ENCODE measurements around the gene ACOX2. TPM values are rescaled to one million over a fixed set of nuclear protein-coding genes. Genes with fewer than 3 reads are reported as not detected.

The ACOX2 gene
- total RNA-seq, 1 experiment from 2014 or later, result 3.2 TPM

DNA sequence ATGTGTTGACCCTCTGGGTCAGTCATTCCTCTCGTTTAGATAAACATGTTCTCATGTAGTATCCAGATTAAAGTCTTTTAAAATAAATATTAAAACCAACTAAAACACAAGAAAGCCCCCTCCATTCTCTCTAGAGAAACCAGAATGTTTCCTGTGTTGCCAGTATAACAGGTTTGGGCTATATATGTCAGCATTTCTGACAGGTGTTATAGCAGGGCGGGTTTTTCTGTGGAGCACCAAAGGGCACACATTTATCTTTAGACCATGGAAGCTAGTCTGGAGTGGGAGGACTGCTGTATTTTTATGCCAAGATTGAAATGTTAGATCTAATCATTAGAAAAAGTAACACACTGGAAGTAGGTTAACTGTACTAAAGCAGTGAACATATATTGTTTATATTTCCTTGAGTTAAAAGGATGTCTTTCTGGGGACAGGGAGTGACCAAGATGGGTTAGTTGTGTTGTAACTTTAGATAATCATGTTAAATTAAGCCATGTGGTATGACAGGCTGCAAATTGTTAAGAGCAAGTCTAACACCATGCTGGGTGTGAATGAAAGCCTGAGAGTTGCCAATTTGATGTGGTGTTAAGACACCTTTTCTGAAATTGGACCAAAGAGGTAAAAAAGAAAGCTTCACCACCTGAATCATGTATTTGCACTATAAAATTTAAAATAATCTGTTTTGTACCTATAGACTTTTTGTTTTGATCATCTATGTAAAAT, 29.5 kb downstream of the ACOX2 start:
- TF ChIP-seq SIN3A (IDR thresholded peaks at IDR 0.05; ENCODE audit: borderline replicate concordance, insufficient read depth, low read depth, low read length) (no peak), TCF7L2 (IDR thresholded peaks at IDR 0.05; ENCODE audit: low read depth, low read length) (no peak)
- Histone ChIP-seq H3K4me1 (ENCODE audit: control insufficient read depth, insufficient read depth, low read length) (no peaks in the 10 kb centered on the region), H3K9me3 (ENCODE audit: control insufficient read depth, insufficient read depth, low read depth, low read length) (no peaks in the 10 kb centered on the region), H3K27me3 (ENCODE audit: control insufficient read depth, insufficient read depth, low read length) (no peaks in the 10 kb centered on the region), H3K4me3 (ENCODE audit: low read depth in 2 of 2, low read length in 2 of 2) (no peak overlapping the region), H3K36me3 (ENCODE audit: control insufficient read depth, insufficient read depth, low read length) (peaks cover 2% of the 10 kb centered on the region; the same call in 1 of the 2 replicates), H3K27ac (ENCODE audit: low read length) (no peak overlapping the region)
- intact Hi-C loops (cut with micrococcal nuclease; ENCODE audit: unreplicated experiment), result no loop called here
- in situ Hi-C loops (cut with HindIII; ENCODE audit: low pct_unique_long_range_greater_than_20kb, low sequenced_read_pairs), result no loop called here
- BruUV-seq (replicated peaks), result no TSS peak
- ATAC-seq (no peak), DNase-seq (ENCODE audit: low read depth, low spot score) (no peak)
- POLR2A ChIA-PET, result no interaction called here
- CTCF ChIA-PET, result interaction anchor here (0.6 kb wide), 1 partner anchor 10 kb away, joined by 3 read pairs; no protein-coding TSS in a partner anchor

DNA sequence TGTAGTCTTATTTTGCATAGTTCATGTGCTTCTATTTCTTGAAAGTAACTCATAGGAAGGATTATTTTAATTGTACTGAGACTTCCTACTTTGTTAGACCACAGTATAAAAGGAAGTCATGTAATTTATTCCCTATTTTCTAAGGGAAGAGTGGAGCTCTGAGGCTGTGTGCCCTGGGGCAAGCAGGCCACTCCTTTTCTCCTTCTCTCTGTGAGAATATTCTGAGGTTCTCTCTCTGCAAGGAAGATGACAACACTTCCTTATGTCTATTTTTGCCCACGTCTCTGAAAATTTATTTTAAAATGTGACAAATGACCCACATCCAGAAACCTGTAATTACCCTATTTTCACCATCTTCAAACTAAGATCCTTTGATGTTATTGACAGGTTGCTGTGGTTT, 34.1 kb downstream of the ACOX2 start:
- no peaks in the 10 kb centered on the region for H3K27me3 ChIP-seq (ENCODE audit: control insufficient read depth, insufficient read depth, low read length)
- intact Hi-C loops (cut with micrococcal nuclease; ENCODE audit: unreplicated experiment), result no loop called here
- BruUV-seq (replicated peaks), result no TSS peak
- TF ChIP-seq, protein P1, sequence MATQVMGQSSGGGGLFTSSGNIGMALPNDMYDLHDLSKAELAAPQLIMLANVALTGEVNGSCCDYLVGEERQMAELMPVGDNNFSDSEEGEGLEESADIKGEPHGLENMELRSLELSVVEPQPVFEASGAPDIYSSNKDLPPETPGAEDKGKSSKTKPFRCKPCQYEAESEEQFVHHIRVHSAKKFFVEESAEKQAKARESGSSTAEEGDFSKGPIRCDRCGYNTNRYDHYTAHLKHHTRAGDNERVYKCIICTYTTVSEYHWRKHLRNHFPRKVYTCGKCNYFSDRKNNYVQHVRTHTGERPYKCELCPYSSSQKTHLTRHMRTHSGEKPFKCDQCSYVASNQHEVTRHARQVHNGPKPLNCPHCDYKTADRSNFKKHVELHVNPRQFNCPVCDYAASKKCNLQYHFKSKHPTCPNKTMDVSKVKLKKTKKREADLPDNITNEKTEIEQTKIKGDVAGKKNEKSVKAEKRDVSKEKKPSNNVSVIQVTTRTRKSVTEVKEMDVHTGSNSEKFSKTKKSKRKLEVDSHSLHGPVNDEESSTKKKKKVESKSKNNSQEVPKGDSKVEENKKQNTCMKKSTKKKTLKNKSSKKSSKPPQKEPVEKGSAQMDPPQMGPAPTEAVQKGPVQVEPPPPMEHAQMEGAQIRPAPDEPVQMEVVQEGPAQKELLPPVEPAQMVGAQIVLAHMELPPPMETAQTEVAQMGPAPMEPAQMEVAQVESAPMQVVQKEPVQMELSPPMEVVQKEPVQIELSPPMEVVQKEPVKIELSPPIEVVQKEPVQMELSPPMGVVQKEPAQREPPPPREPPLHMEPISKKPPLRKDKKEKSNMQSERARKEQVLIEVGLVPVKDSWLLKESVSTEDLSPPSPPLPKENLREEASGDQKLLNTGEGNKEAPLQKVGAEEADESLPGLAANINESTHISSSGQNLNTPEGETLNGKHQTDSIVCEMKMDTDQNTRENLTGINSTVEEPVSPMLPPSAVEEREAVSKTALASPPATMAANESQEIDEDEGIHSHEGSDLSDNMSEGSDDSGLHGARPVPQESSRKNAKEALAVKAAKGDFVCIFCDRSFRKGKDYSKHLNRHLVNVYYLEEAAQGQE (IDR thresholded peaks at IDR 0.05; ENCODE audit: insufficient read depth in 1 of 2, low read depth in 2 of 2, low read length in 1 of 2), result no peak
- TF ChIP-seq SIN3A (IDR thresholded peaks at IDR 0.05; ENCODE audit: borderline replicate concordance, insufficient read depth, low read depth, low read length), result no peak
- TF ChIP-seq, protein P2, sequence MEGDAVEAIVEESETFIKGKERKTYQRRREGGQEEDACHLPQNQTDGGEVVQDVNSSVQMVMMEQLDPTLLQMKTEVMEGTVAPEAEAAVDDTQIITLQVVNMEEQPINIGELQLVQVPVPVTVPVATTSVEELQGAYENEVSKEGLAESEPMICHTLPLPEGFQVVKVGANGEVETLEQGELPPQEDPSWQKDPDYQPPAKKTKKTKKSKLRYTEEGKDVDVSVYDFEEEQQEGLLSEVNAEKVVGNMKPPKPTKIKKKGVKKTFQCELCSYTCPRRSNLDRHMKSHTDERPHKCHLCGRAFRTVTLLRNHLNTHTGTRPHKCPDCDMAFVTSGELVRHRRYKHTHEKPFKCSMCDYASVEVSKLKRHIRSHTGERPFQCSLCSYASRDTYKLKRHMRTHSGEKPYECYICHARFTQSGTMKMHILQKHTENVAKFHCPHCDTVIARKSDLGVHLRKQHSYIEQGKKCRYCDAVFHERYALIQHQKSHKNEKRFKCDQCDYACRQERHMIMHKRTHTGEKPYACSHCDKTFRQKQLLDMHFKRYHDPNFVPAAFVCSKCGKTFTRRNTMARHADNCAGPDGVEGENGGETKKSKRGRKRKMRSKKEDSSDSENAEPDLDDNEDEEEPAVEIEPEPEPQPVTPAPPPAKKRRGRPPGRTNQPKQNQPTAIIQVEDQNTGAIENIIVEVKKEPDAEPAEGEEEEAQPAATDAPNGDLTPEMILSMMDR (IDR thresholded peaks at IDR 0.05), result no peak
- TF ChIP-seq TCF7L2 (IDR thresholded peaks at IDR 0.05; ENCODE audit: low read depth, low read length), result no peak
- no peak for TF ChIP-seq POLR2AphosphoS5 (IDR thresholded peaks at IDR 0.05; ENCODE audit: low read depth, low read length)
- ChIA-PET POLR2A (no interaction called here), CTCF (no interaction called here)
- in situ Hi-C loops (cut with HindIII; ENCODE audit: low pct_unique_long_range_greater_than_20kb, low sequenced_read_pairs), result no loop called here
- no peaks in the 10 kb centered on the region for H3K9me3 ChIP-seq (ENCODE audit: control insufficient read depth, insufficient read depth, low read depth, low read length)
- H3K4me3 ChIP-seq (ENCODE audit: low read depth in 2 of 2, low read length in 2 of 2), result no peak overlapping the region
- H3K27ac ChIP-seq (ENCODE audit: low read length), result no peak overlapping the region; the same call in 1 of the 2 replicates
- H3K36me3 ChIP-seq (ENCODE audit: control insufficient read depth, insufficient read depth, low read length), result peaks cover 6% of the 10 kb centered on the region; the same call in 1 of the 2 replicates
- no peaks in the 10 kb centered on the region for H3K4me1 ChIP-seq (ENCODE audit: control insufficient read depth, insufficient read depth, low read length)
- ATAC-seq, result no peak
- no peak for DNase-seq (ENCODE audit: low read depth, low spot score)

DNA sequence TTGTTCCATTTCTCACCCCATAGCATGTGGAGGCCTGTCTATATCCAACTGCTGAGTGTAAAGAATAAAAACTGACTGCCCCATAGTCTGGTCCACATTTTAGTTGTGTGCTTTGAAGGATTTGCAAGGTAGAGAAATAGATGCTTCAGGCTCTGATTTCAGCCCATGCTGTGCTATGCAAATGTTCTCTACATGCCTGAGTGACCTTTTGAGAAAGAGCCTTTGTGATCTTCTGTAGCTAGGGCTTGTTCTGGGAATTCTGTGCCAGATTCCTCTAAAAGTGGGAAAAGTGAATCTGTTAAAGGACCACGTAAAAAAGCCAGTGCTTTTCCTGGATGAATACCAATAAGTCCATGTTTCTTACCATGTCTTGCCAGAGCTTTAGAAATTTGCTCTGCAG, 39.9 kb downstream of the ACOX2 start:
- Histone ChIP-seq H3K36me3 (ENCODE audit: control insufficient read depth, insufficient read depth, low read length) (no peaks in the 10 kb centered on the region; the same call in none of the 2 replicates), H3K9me3 (ENCODE audit: control insufficient read depth, insufficient read depth, low read depth, low read length) (no peaks in the 10 kb centered on the region), H3K4me1 (ENCODE audit: control insufficient read depth, insufficient read depth, low read length) (peaks cover 46% of the 10 kb centered on the region), H3K27me3 (ENCODE audit: control insufficient read depth, insufficient read depth, low read length) (no peaks in the 10 kb centered on the region), H3K27ac (ENCODE audit: low read length) (peak overlapping the region; percentile 54), H3K4me3 (ENCODE audit: low read depth in 2 of 2, low read length in 2 of 2) (peak overlapping the region in 1 of 2 experiments; percentile 18; a peak in 1 of 4 replicates)
- ChIA-PET POLR2A (interaction anchor here (0.6 kb wide), 2 partner anchors 111 to 613 kb away, joined by 3 to 7 read pairs; no protein-coding TSS in a partner anchor), CTCF (interaction anchor here (0.6 kb wide), 3 partner anchors 11 to 645 kb away, joined by 3 to 5 read pairs (median 3); no protein-coding TSS in a partner anchor)
- TF ChIP-seq SIN3A (IDR thresholded peaks at IDR 0.05; ENCODE audit: borderline replicate concordance, insufficient read depth, low read depth, low read length), result no peak
- in situ Hi-C loops (cut with HindIII; ENCODE audit: low pct_unique_long_range_greater_than_20kb, low sequenced_read_pairs), result no loop called here
- DNase-seq (ENCODE audit: low read depth, low spot score) (no peak), ATAC-seq (0 out of 2 replicates have a peak, but pooled peaks have one; percentile 7)
- intact Hi-C loops (cut with micrococcal nuclease; ENCODE audit: unreplicated experiment), result no loop called here
- BruUV-seq (replicated peaks), result no TSS peak
